Subcutaneous preadipocyte (primary cell): ENCODE results near the gene ID1. TPM values are rescaled to one million over a fixed set of nuclear protein-coding genes. Genes with fewer than 3 reads are reported as not detected.

Experiments used
- small RNA-seq: library from RNA; depleted of rRNA; stranded (forward); fragments of <200 nt; gene quantifications from one replicate; pipeline ENCODE3, GENCODE V24; 2012
- total RNA-seq: library from RNA; depleted of rRNA; stranded (reverse); fragments of >200 nt; gene quantifications from 2 replicates; pipeline ENCODE4 v1.2.3, GENCODE V29; 2012

Gene ID1
- total RNA-seq: 54.2 and 75.0 TPM in 2 replicates

GRCh38 chr20:31605031-31605901, at the start of gene ID1:
TSS of gene ID1 (plus strand) at chr20:31605289. CDS start at chr20:31605388, 99 bp downstream.

GRCh38 chr20:31637660-31638059, 32.6 kb downstream of the ID1 start, which contains the start of gene COX4I2:
TSS of gene COX4I2 (plus strand) at chr20:31637912. CDS start at chr20:31639018, 1,106 bp downstream.

Small RNA genes within 50 kb of the gene (small RNA-seq; reads per million reads assigned to genes)
- not detected for gene MIR3193

Other genes starting within 250 kb of the ID1 start
- not detected in 2 replicates for gene DEFB118, start 236.7 kb upstream of the ID1 start, total RNA-seq
- gene DEFB119, start 214.7 kb upstream of the ID1 start, total RNA-seq: not detected in 2 replicates
- not detected in 2 replicates for gene DEFB121, start 199.1 kb upstream of the ID1 start, total RNA-seq
- not detected in 2 replicates for gene DEFB123, start 164.7 kb upstream of the ID1 start, total RNA-seq
- gene DEFB124, start 130.2 kb upstream of the ID1 start, total RNA-seq: not detected in 2 replicates
- gene REM1, start 130.0 kb upstream of the ID1 start, total RNA-seq: not detected in 2 replicates
- gene HM13, start 90.8 kb upstream of the ID1 start, total RNA-seq: 112 and 125 TPM in 2 replicates
- not detected in 2 replicates for gene COX4I2, start 32.6 kb downstream of the ID1 start, total RNA-seq
- gene BCL2L1, start 117.6 kb downstream of the ID1 start, total RNA-seq: 159 and 215 TPM in 2 replicates
- 57.7 and 99.1 TPM in 2 replicates for gene TPX2, start 134.0 kb downstream of the ID1 start, total RNA-seq
- gene MYLK2, start 214.1 kb downstream of the ID1 start, total RNA-seq: 0.37 and 0.39 TPM in 2 replicates
- not detected in 2 replicates for gene FOXS1, start 240.3 kb downstream of the ID1 start, total RNA-seq